Measurements from ENCODE around the gene DGUOK.

Gene DGUOK

DNA sequence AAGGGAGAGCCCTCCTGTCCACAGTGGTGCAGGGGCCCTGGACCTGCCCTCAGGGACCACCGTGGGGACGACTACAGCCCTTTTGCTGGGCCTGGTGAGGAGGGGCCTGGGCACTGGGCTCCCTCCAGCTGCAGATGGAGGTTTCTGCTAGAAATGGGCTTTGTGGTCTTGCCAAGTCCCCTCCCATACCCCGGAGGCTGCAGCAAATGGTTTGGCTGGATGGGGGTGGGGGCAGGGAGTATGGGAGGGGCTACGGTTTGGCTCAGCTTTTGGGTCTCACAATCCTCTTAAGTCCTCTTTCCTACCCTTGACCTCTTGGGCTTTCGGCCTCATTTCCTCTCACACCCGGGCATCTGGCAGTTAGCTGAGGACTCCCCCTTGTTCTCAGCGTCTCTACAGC, 79.8 kb downstream of the DGUOK start:
- FAIRE-seq (no peak), DNase-seq (ENCODE audit: extremely low spot score, insufficient read length, low read depth) (no peak)

GRCh38 chr2:74007121-74007520, 80.4 kb downstream of the DGUOK start:
- FAIRE-seq (no peak), DNase-seq (ENCODE audit: extremely low spot score, insufficient read length, low read depth) (no peak)

GRCh38 chr2:74007711-74008110, 81.0 kb downstream of the DGUOK start:
- FAIRE-seq (no peak), DNase-seq (ENCODE audit: extremely low spot score, insufficient read length, low read depth) (no peak)

Data from GM18507 (cell line).